Keratinocyte (primary cell): ENCODE data around the gene HERPUD1. TPM values are rescaled to one million over a fixed set of nuclear protein-coding genes. Genes with fewer than 3 reads are reported as not detected.

ENCODE experiments used
- DNase-seq: peaks from one replicate; pipeline ENCODE4 v3.0.0-alpha.2; 2011; ENCODE audit warnings: low read depth, missing footprints, low spot score
- FAIRE-seq: peaks from 2 replicates; lab custom pipeline; 2011; peaks lifted over from hg19 to GRCh38; lab: Jason Lieb, UNC
- H2AFZ ChIP-seq: 2 replicates; pipeline ENCODE4 v1.6.0; 2012; ENCODE audit warnings: low read length, control low read depth, inconsistent platforms; ENCODE audit not compliant: control insufficient read depth
- H3K27ac ChIP-seq: 2 replicates; pipeline ENCODE4 v1.5.1; 2011; ENCODE audit warnings: low read length; ENCODE audit not compliant: control insufficient read depth, insufficient read depth
- H3K27me3 ChIP-seq: 3 replicates; pipeline ENCODE4 v1.6.0; 2011; ENCODE audit warnings: low read length; ENCODE audit not compliant: control insufficient read depth, insufficient read depth; ENCODE audit errors: extremely low read depth
- H3K36me3 ChIP-seq, 2 experiments: 2 replicates in 1 of 2; 3 replicates in 1 of 2; pipeline ENCODE4 v1.5.1; 2011; ENCODE audit warnings: low read length in 2 of 2, mild to moderate bottlenecking in 1 of 2; ENCODE audit not compliant: control insufficient read depth in 2 of 2, insufficient read depth in 2 of 2; ENCODE audit errors: extremely low read depth in 1 of 2
- H3K4me1 ChIP-seq: 3 replicates; pipeline ENCODE4 v1.5.1; 2011; ENCODE audit warnings: low read length; ENCODE audit not compliant: control insufficient read depth, insufficient read depth; ENCODE audit errors: extremely low read depth
- H3K4me2 ChIP-seq: 3 replicates; pipeline ENCODE4 v1.6.0; 2011; ENCODE audit warnings: low read depth, low read length; ENCODE audit not compliant: control insufficient read depth, insufficient read depth; ENCODE audit errors: extremely low read depth
- H3K4me3 ChIP-seq, 3 experiments: fragments of 200-600 bp in 1 of 3; sonication (generic) in 1 of 3; 2 replicates in 2 of 3; 3 replicates in 1 of 3; pipeline ENCODE4 v1.5.1; 2011 to 2016; ENCODE audit warnings: low read length in 3 of 3, mild to moderate bottlenecking in 3 of 3, control low read depth in 2 of 3, inconsistent platforms in 1 of 3, low read depth in 1 of 3, mixed read lengths in 1 of 3, mixed run types in 1 of 3, moderate library complexity in 1 of 3; ENCODE audit not compliant: control insufficient read depth in 2 of 3, insufficient read depth in 2 of 3; ENCODE audit errors: extremely low read depth in 1 of 3
- H3K79me2 ChIP-seq: 2 replicates; pipeline ENCODE4 v1.6.0; 2012; ENCODE audit warnings: low read length; ENCODE audit not compliant: control insufficient read depth, insufficient read depth
- H3K9ac ChIP-seq: 3 replicates; pipeline ENCODE4 v1.6.0; 2011; ENCODE audit warnings: low read length; ENCODE audit not compliant: control insufficient read depth, insufficient read depth; ENCODE audit errors: extremely low read depth
- H3K9me1 ChIP-seq: 3 replicates; pipeline ENCODE4 v1.6.0; 2011; ENCODE audit warnings: low read length; ENCODE audit not compliant: control insufficient read depth, insufficient read depth; ENCODE audit errors: extremely low read depth
- H3K9me3 ChIP-seq: 2 replicates; pipeline ENCODE4 v1.5.1; 2012; ENCODE audit warnings: low read depth, low read length; ENCODE audit not compliant: control insufficient read depth
- H4K20me1 ChIP-seq: 3 replicates; pipeline ENCODE4 v1.6.0; 2011; ENCODE audit warnings: low read length; ENCODE audit not compliant: control insufficient read depth, insufficient read depth; ENCODE audit errors: extremely low read depth
- EZH2 ChIP-seq: IDR thresholded peaks from one replicate; pipeline ENCODE4 v1.6.1; 2012; ENCODE audit warnings: inconsistent platforms, mild to moderate bottlenecking, low read length, moderate library complexity
- dilution Hi-C: fragments of 300-500 bp; cut with MboI; formaldehyde crosslinking; loops from one replicate; pipeline ENCODE4 v1.7.0; 2020; ENCODE audit warnings: low sequenced_read_pairs; ENCODE audit not compliant: extremely low pct_ligation_motif_present
- polyA plus RNA-seq, 5 experiments: library from polyadenylated mRNA; depleted of rRNA in 3 of 5; stranded (reverse) in 3 of 5; stranded (forward) in 1 of 5; unstranded in 1 of 5; fragments of >200 nt; gene quantifications; 1 replicate in 1 of 5; 2 replicates in 3 of 5; 3 replicates in 1 of 5; pipeline versions ENCODE4 v1.2.1 to v1.2.3, GENCODE V29; 2011 to 2012; ENCODE audit warnings: missing spikeins in 2 of 5, low read depth in 1 of 5, low replicate concordance in 1 of 5
- TF ChIP-seq, protein P1 (sequence below), 3 experiments: IDR thresholded peaks in 1 of 3; conservative IDR thresholded peaks in 1 of 3; optimal IDR thresholded peaks in 1 of 3; 2 replicates in 2 of 3; 3 replicates in 1 of 3; pipeline versions ENCODE3 to v1.5.1; 2011; ENCODE audit warnings: low read length in 3 of 3, mild to moderate bottlenecking in 3 of 3, moderate library complexity in 2 of 3, control low read depth in 1 of 3, inconsistent platforms in 1 of 3; ENCODE audit not compliant: insufficient read depth in 2 of 3; ENCODE audit errors: extremely low read depth in 1 of 3

Gene HERPUD1
- polyA plus RNA-seq, 1 donor (not counting 4 experiments of a cell fraction or from before 2014, with no cell fraction given): 183 TPM

DNA sequence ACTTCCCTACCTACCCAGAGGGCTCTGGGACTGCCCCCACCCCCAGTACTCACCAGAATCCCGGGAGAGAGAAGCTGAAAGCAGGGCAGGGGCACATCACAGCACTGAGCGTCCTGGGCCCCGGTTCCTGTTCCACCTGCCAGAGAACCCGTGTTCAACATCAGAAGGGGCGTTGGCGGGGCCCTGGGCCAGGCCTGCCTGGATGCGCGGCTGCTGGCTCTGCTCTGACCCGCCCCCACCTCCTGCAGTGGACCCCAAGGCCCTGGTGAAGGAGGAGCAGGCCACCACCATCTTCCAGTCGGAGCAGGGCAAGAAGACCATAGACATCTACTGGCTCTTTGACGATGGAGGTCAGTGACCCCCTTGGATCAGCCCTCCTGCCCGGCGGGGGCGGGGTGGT lies 39.2 kb upstream of the HERPUD1 start:
- Histone ChIP-seq H3K27ac (no peak overlapping the region), H3K9ac (no peak overlapping the region), H3K27me3 (no peaks in the 10 kb centered on the region), H3K4me1 (no peaks in the 10 kb centered on the region), H3K4me2 (no peak overlapping the region), H3K36me3 (no peaks in the 10 kb centered on the region), H3K4me3 (no peak overlapping the region), H3K79me2 (no peaks in the 10 kb centered on the region), H4K20me1 (no peaks in the 10 kb centered on the region), H3K9me3 (no peaks in the 10 kb centered on the region), H2AFZ (no peak overlapping the region), H3K9me1 (no peaks in the 10 kb centered on the region)
- FAIRE-seq (no peak), DNase-seq (no peak)
- dilution Hi-C loops: no loop called here
- TF ChIP-seq EZH2: no peak
- TF ChIP-seq, protein P1, sequence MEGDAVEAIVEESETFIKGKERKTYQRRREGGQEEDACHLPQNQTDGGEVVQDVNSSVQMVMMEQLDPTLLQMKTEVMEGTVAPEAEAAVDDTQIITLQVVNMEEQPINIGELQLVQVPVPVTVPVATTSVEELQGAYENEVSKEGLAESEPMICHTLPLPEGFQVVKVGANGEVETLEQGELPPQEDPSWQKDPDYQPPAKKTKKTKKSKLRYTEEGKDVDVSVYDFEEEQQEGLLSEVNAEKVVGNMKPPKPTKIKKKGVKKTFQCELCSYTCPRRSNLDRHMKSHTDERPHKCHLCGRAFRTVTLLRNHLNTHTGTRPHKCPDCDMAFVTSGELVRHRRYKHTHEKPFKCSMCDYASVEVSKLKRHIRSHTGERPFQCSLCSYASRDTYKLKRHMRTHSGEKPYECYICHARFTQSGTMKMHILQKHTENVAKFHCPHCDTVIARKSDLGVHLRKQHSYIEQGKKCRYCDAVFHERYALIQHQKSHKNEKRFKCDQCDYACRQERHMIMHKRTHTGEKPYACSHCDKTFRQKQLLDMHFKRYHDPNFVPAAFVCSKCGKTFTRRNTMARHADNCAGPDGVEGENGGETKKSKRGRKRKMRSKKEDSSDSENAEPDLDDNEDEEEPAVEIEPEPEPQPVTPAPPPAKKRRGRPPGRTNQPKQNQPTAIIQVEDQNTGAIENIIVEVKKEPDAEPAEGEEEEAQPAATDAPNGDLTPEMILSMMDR (optimal IDR thresholded peaks at IDR 0.05 in 1 of 3, IDR thresholded peaks at IDR 0.05 in 1 of 3, conservative IDR thresholded peaks at IDR 0.05 in 1 of 3; ENCODE audit: extremely low read depth in 1 of 3, insufficient read depth in 2 of 3, low read length in 3 of 3): no peak

DNA sequence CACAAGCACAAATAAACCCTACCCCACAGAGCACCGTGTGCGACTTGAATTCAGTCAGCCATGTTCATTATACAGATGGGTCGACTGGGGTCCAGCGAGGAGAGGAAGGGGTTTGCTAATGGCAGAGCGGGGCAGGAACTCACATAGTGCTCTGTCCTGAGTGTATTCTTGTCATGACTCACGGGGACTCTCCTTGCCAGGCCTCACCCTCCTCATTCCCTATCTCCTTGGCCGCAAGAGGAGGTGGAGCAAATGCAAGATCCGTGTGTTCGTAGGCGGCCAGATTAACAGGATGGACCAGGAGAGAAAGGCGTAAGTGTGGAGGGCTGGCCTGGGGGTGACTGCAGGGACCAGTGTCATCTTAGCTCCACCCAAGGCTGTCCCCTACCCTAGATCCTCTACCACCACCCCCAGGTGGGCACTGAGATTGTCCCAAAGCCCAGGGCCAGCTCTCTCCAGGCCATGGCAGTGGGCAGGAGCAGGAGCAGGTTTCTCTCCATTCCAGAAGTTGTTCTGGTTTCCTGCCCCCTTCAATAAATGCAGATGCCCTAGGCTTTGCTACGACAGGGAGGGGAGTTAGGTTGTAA lies 37.5 kb upstream of the HERPUD1 start:
- Histone ChIP-seq H3K9ac (no peak overlapping the region), H3K36me3 (no peaks in the 10 kb centered on the region), H3K4me2 (no peak overlapping the region), H3K79me2 (no peaks in the 10 kb centered on the region), H3K27ac (no peak overlapping the region), H3K9me3 (no peaks in the 10 kb centered on the region), H3K4me3 (no peak overlapping the region), H3K4me1 (no peaks in the 10 kb centered on the region), H3K27me3 (no peaks in the 10 kb centered on the region), H4K20me1 (no peaks in the 10 kb centered on the region), H3K9me1 (no peaks in the 10 kb centered on the region), H2AFZ (no peak overlapping the region)
- DNase-seq: no peak
- TF ChIP-seq, protein P1 (optimal IDR thresholded peaks at IDR 0.05 in 1 of 3, IDR thresholded peaks at IDR 0.05 in 1 of 3, conservative IDR thresholded peaks at IDR 0.05 in 1 of 3; ENCODE audit: extremely low read depth in 1 of 3, insufficient read depth in 2 of 3, low read length in 3 of 3): no peak
- no peak for TF ChIP-seq EZH2
- no peak for FAIRE-seq
- dilution Hi-C loops: no loop called here
